Esophagus muscularis mucosa (tissue), 4 donors: ENCODE results near the gene LRP10. TPM values are rescaled to one million over a fixed set of nuclear protein-coding genes. Genes with fewer than 3 reads are reported as not detected.
A peak's percentile ranks its signal among the peaks of the same experiment; 100 is the strongest.

ENCODE experiments used
- DNase-seq: peaks from one replicate; pipeline ENCODE4 v3.0.0-alpha.2; 2017; ENCODE audit errors: extremely low spot score
- H3K27ac ChIP-seq, 4 donors: fragments of 200-600 bp; sonication (generic); replicated peaks in 1 of 4; 1 replicate in 3 of 4; 2 replicates in 1 of 4; pipeline ENCODE4 v1.5.1; 2016 to 2019; ENCODE audit warnings: mild to moderate bottlenecking in 1 of 4
- H3K27me3 ChIP-seq, 4 donors: fragments of 200-600 bp; sonication (generic); one replicate each; pipeline versions ENCODE4 v1.5.1 to v1.6.0; 2016 to 2019
- H3K36me3 ChIP-seq, 4 donors: fragments of 200-600 bp; sonication (generic); one replicate each; pipeline ENCODE4 v1.5.1; 2016 to 2019
- H3K4me1 ChIP-seq, 4 donors: fragments of 200-600 bp; sonication (generic); one replicate each; pipeline ENCODE4 v1.5.1; 2016 to 2019
- H3K4me3 ChIP-seq, 4 donors: fragments of 200-600 bp; sonication (generic); 1 replicate in 2 of 4; 2 replicates in 2 of 4; pipeline ENCODE4 v1.5.1; 2016 to 2019; ENCODE audit warnings: mild to moderate bottlenecking in 4 of 4, moderate library complexity in 1 of 4
- H3K9me3 ChIP-seq, 4 donors: fragments of 200-600 bp; sonication (generic); 1 replicate in 3 of 4; 2 replicates in 1 of 4; pipeline ENCODE4 v1.5.1; 2016 to 2019
- EP300 ChIP-seq: sonication (generic); formaldehyde crosslinking; IDR thresholded peaks from one replicate; pipeline ENCODE4 v1.6.1; 2017; ENCODE audit warnings: antibody characterized with exemption
- POLR2A ChIP-seq: fragments of 450-650 bp; IDR thresholded peaks from one replicate; pipeline ENCODE4 v1.6.1; 2017; ENCODE audit warnings: antibody characterized with exemption, moderate library complexity, mild to moderate bottlenecking, low read depth
- POLR2AphosphoS5 ChIP-seq, 2 donors: sonication (generic); formaldehyde crosslinking; IDR thresholded peaks; one replicate each; pipeline ENCODE4 v1.6.1; 2017; ENCODE audit warnings: antibody characterized with exemption in 2 of 2
- WGBS: methylation state at CpG from one replicate; pipeline ENCODE4 v1.1.5; 2018; 5-methylcytosine and 5-hydroxymethylcytosine counted together
- intact Hi-C: fragments of 100-400 bp; cut with DNase I; formaldehyde crosslinking; loops from one replicate; pipeline ENCODE4 v1.15.1; 2023
- total RNA-seq, 4 donors: library from RNA; depleted of rRNA; stranded (reverse); fragments of >200 nt; gene quantifications; one replicate each; pipeline versions ENCODE4 v1.1.0 to v1.2.1, GENCODE V29; 2016
- TF ChIP-seq, protein P1 (sequence below), 3 experiments: fragments of 200-600 bp in 2 of 3; fragments of 450-650 bp in 1 of 3; sonication (generic) in 2 of 3; IDR thresholded peaks; one replicate each; pipeline ENCODE4 v1.5.1; 2017 to 2019; ENCODE audit warnings: antibody characterized with exemption in 3 of 3, mild to moderate bottlenecking in 2 of 3, moderate library complexity in 1 of 3

The LRP10 gene
- total RNA-seq, 4 donors from 2014 or later = 111 to 279 (median 197) TPM

DNA sequence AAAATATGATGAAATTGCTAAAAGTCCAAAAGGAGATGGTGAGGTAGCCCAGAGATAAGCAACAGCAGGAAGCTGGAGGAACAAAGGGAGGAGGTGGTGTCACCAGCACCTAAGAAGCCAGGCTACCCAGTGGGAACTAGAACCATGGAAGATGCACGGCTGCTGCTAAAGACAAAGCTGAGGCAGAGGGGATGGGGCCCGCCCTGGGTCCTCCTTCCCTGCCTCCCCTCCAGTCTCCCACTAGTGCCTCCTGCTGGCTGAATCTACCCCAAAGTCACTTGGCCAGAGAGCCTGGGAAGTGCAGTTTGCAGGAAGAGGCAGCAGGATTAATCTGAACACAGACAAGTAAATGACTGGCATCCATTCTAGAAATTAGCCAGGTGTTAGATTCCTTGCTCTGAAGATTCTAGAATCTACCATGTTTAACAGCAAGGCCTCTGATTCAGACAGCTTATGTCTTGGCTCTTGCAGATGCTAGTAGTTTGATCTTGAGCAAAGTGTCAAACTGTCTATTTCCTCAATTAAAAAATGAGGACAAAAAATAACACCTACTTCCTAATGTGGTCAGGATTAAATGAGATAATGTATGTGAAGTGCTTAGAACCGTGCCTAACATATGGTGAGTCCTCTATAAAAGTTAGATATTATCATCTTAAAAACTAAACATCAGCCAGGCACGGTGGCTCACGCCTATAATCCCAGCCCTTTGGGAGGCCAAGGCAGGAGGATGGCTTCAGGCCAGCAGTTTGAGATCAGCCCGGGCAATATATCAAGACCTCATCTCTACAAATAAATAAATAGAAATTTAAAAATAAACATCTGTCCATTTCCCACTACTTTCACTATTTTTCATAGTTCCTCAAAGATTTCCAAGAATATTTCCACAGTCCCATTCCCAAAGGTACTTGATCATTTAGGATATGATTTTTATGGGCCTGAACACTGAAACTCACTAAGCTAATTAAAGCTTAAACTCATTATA is 5.8 kb upstream of the LRP10 start:
- intact Hi-C loops = no loop called here
- Histone ChIP-seq H3K27me3 (no peaks in the 10 kb centered on the region), H3K4me1 (peaks cover 9 to 28% (median 25%) of the 10 kb centered on the region in 4 donors), H3K4me3 (no peak overlapping the region), H3K36me3 (no peaks in the 10 kb centered on the region), H3K27ac (no peak overlapping the region), H3K9me3 (no peaks in the 10 kb centered on the region)
- no peak for DNase-seq
- 40% methylated on average over 6 of the region's 6 CpGs for WGBS
- no peak for TF ChIP-seq EP300
- TF ChIP-seq, protein P1, sequence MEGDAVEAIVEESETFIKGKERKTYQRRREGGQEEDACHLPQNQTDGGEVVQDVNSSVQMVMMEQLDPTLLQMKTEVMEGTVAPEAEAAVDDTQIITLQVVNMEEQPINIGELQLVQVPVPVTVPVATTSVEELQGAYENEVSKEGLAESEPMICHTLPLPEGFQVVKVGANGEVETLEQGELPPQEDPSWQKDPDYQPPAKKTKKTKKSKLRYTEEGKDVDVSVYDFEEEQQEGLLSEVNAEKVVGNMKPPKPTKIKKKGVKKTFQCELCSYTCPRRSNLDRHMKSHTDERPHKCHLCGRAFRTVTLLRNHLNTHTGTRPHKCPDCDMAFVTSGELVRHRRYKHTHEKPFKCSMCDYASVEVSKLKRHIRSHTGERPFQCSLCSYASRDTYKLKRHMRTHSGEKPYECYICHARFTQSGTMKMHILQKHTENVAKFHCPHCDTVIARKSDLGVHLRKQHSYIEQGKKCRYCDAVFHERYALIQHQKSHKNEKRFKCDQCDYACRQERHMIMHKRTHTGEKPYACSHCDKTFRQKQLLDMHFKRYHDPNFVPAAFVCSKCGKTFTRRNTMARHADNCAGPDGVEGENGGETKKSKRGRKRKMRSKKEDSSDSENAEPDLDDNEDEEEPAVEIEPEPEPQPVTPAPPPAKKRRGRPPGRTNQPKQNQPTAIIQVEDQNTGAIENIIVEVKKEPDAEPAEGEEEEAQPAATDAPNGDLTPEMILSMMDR (IDR thresholded peaks at IDR 0.05) = no peak
- no peak for TF ChIP-seq POLR2A
- no peak for TF ChIP-seq POLR2AphosphoS5 (IDR thresholded peaks at IDR 0.05)

DNA sequence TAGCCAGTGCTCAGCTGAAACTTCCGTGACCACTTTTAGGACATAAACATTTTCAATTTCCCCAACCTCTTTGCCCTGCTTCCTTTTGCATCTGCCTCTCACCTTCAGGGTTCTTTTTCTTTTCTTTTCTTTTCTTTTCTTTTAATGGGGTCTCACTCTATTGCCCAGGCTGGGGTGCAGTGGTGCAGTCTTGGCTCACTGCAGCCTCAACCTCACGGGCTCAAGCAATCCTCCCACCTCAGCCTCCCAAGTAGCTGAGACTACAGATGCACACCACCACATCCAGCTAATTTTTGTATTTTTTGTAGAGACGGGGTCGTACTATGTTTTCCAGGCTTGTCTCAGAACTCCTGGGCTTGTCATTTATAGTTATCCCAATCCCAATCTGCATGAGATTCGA is 4.7 kb upstream of the LRP10 start:
- peaks cover 0 to under 1% (median 0%) of the 10 kb centered on the region in 4 donors for H3K27me3 ChIP-seq
- intact Hi-C loops = no loop called here
- H3K4me3 ChIP-seq = no peak overlapping the region
- no peak for DNase-seq
- H3K36me3 ChIP-seq = no peaks in the 10 kb centered on the region
- no peak for TF ChIP-seq EP300
- TF ChIP-seq, protein P1 (IDR thresholded peaks at IDR 0.05) = no peak
- TF ChIP-seq POLR2AphosphoS5 (IDR thresholded peaks at IDR 0.05) = no peak
- no peak for TF ChIP-seq POLR2A
- no peak overlapping the region for H3K27ac ChIP-seq
- H3K4me1 ChIP-seq = peaks cover 9 to 34% (median 28%) of the 10 kb centered on the region in 4 donors
- WGBS = 97% methylated on average over 5 of the region's 5 CpGs
- H3K9me3 ChIP-seq = no peaks in the 10 kb centered on the region

GRCh38 chr14:22870811-22871223 is 723 bp upstream of the LRP10 start:
- 0% methylated on average over 1 of the region's 1 CpG for WGBS

DNA sequence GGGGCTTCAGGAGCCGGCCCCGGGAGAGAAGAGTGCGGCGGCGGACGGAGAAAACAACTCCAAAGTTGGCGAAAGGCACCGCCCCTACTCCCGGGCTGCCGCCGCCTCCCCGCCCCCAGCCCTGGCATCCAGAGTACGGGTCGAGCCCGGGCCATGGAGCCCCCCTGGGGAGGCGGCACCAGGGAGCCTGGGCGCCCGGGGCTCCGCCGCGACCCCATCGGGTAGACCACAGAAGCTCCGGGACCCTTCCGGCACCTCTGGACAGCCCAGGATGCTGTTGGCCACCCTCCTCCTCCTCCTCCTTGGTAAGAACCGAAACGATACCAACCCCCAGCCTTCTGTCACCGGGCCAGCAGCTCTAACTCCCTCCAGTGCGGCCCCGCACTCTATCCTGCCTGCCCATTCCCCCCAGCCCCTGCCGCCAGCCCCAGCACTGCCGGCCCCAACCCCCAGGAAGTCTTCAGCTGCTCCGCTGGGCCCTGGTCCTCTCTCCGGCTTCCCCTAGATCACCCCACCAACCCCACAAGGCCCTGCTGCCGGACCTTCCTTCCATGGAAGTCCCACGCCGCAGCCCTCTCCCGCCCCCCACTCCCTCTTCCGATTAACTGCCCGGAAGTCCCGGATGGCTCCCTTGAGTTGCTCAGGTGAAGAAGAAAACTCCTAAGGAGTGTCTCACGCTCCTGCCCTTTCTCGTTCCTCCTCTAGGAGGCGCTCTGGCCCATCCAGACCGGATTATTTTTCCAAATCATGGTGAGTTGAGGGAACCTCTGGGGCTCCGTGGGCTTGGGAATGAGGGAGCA is 693 bp downstream of the LRP10 start:
- Histone ChIP-seq H3K4me1 (peaks cover 27 to 60% (median 56%) of the 10 kb centered on the region in 4 donors), H3K27me3 (peaks cover 0 to 3% (median 0%) of the 10 kb centered on the region in 4 donors), H3K4me3 (peak overlapping the region; percentile 92 to 100 (median 98)), H3K9me3 (no peaks in the 10 kb centered on the region), H3K27ac (peak overlapping the region; percentile 98 to 100 (median 100)), H3K36me3 (peaks cover 32 to 43% (median 42%) of the 10 kb centered on the region in 4 donors)
- DNase-seq = peak; percentile 96
- TF ChIP-seq, protein P1 (IDR thresholded peaks at IDR 0.05) = peak; percentile 94 to 100 (median 98)
- TF ChIP-seq EP300 = no peak
- no peak for TF ChIP-seq POLR2A
- TF ChIP-seq POLR2AphosphoS5 (IDR thresholded peaks at IDR 0.05) = peak; percentile 74
- intact Hi-C loops = loop anchor here (1.0 to 10.0 kb wide), 2 partner anchors 28 to 113 kb away; partner anchors contain the start of gene AJUBA
- 0% methylated on average over 21 of the region's 45 CpGs for WGBS

More at GRCh38 chr14:22870811-22871223, 723 bp upstream of the LRP10 start:
- TF ChIP-seq POLR2A = no peak
- no peak for TF ChIP-seq POLR2AphosphoS5 (IDR thresholded peaks at IDR 0.05)
- no peak for TF ChIP-seq EP300
- TF ChIP-seq, protein P1 (IDR thresholded peaks at IDR 0.05) = no peak
- intact Hi-C loops = loop anchor here (10.0 kb wide), 1 partner anchor 114 kb away; the partner anchor contains the start of gene AJUBA
- DNase-seq = no peak
- peak overlapping the region; percentile 98 to 100 (median 100) for H3K27ac ChIP-seq
- H3K27me3 ChIP-seq = peaks cover 0 to 3% (median 0%) of the 10 kb centered on the region in 4 donors
- no peaks in the 10 kb centered on the region for H3K9me3 ChIP-seq
- H3K36me3 ChIP-seq = peaks cover 18 to 29% (median 27%) of the 10 kb centered on the region in 4 donors
- H3K4me1 ChIP-seq = peaks cover 22 to 61% (median 57%) of the 10 kb centered on the region in 4 donors
- peak overlapping the region; percentile 92 to 100 (median 98) for H3K4me3 ChIP-seq
